GM21529 (cell line): ENCODE measurements around the gene SYNPR.

Experiments used
- ATAC-seq: cut with Tn5 transposase; IDR thresholded peaks from one replicate; pipeline ENCODE4 v1.9.1; 2021; ENCODE audit not compliant: unreplicated experiment

The SYNPR gene

GRCh38 chr3:63370094-63370493 lies 92.0 kb downstream of the SYNPR start:
- no peak for ATAC-seq

- no peak for ATAC-seq
Measured at GRCh38 chr3:63383040-63383439, 104.9 kb downstream of the SYNPR start.

GRCh38 chr3:63384382-63384781 lies 106.3 kb downstream of the SYNPR start:
- ATAC-seq = no peak

- ATAC-seq = no peak
Measured at GRCh38 chr3:63385629-63386028, 107.5 kb downstream of the SYNPR start.

GRCh38 chr3:63386568-63386967 lies 108.5 kb downstream of the SYNPR start:
- no peak for ATAC-seq

DNA sequence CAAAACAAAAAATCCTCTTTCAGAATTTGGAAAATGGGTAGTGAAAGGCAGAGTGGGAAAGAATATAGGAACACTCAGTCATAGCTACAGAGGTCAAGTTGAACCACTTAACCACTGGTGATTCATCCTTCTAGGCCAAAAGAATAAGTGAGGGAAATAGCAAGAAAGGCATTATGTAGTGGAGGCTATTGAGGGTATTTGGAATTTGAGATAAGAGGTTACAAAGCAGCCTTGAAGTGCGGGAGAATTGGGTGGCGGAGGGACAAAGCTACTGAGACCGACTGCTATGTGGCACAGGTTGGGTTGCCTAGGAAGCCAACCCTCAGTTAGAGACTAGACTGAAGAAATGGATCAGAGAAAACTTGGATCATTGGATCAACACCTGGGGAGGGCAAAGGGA lies 109.5 kb downstream of the SYNPR start:
- ATAC-seq = no peak

DNA sequence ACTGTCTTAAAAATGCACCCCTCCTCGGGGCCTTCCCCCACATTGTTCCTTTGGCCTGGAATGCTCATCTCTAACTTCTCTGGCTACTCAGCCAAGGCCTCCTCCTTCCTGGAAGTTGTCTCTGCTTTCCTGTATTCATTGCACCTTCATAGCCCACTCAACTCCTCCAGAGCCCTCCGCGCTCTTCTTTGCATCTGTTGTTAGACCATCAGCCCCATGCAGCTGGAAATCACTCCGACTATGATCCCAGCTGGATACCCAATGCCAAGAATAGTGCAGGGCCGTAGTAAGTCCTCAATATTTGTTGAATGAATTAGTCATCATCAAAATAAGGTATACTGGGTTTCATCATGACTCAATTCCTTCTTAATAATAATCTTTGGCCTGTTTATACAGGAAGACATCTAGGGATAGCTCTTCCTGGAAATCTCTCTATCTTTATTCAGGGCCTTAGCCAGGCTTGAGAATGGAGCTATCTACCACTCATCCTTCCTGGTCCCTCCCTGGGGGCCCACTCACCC lies 112.7 kb downstream of the SYNPR start:
- ATAC-seq = no peak

DNA sequence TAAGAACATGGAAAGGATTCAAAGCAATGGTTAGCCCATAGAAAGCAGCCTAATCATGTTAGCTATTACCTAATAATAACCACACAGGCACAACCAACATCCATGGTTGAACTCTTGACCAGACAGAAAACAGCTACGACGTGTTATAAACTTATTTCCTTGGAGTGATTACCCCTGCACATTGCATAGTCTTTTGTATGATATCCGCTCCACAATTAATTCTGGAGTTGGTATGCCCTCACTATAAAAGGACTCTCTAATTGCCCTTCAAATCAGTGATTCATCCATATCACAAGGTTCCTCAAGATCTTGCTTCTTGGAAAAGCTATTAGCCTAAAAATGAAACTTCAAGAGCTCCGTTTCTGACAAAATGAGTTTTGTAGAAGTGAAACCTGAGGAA lies 117.9 kb downstream of the SYNPR start:
- ATAC-seq = no peak

GRCh38 chr3:63400246-63400860 lies 122.2 kb downstream of the SYNPR start:
- no peak for ATAC-seq

DNA sequence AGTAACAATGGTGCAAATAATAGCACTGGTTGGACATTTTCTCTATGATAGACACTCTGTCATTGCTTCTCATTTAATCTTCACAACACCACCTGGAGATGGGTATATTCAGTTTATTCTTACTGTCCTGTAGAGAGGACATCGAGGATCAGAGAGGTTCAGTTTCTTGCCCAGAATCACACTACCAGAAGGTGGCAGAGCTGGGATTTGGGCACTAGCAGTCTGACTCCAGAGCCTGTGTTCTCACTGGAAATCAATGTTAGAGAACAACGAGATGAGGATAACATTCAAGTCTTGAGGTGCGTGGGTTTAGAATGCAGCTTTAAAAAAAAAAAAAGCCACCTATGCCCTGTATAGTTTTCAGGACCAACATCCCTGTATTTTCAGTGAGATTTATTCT lies 127.8 kb downstream of the SYNPR start:
- ATAC-seq = no peak

GRCh38 chr3:63413523-63413922 lies 135.4 kb downstream of the SYNPR start:
- ATAC-seq = no peak

DNA sequence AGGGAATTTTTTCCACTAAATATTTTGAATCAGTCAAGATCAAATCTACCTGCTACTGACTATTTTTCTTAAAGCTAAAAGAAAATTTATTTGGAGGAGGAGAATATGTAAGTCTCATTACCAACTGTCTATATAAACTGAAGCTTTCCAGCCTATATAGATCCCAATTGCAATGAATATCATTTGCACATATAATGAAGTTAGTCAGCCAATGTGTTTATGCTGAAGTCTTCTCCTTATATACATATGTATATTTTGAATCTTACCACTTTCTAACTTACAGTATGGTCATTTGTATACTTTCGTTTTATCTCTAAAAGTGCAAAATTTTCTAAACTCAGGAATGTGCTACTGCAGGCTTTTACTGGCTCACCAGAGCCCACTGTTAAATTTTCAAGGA lies 136.5 kb downstream of the SYNPR start:
- ATAC-seq = no peak

DNA sequence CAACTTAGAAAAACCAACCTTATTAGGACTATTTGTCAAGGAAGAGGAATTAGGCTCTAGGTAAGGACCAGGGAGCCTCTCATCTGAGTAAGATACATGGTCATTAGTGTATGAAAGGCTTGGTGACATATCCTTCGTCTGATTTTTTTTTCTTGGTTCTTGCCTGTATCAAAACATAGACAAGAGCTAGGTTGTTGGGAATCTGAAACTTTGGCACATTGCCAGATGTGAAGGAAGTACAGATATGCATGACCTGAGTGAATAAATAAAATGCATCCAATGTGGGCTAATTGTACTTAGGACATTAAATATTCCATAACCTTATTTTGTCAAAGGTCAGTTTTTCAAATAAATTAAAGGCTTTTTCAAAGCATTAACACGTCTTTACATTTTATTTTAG lies 151.8 kb downstream of the SYNPR start:
- ATAC-seq = no peak

- ATAC-seq = no peak
Measured at GRCh38 chr3:63430875-63431274, 152.8 kb downstream of the SYNPR start.

DNA sequence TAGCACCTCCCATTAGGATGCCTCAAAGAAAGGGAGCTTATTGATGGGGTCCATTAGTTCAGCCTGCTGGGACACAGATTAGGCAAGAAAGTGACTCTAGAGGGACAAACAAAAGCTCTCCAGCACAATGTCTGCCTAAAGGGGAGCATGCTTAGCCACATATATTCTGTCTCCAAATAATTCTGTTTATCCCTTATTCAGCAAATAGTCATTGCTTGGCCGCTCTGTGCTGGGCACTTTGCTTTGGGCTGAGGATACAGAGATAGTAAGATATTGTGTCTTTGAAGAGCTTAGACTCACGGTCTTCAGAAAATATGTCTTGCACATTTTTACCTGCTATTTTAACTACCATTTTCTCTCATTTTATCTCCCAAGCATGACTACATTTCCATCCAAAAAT lies 159.8 kb downstream of the SYNPR start:
- ATAC-seq = no peak

- no peak for ATAC-seq
Measured at GRCh38 chr3:63438826-63439371, 160.8 kb downstream of the SYNPR start.

GRCh38 chr3:63441262-63441661 lies 163.2 kb downstream of the SYNPR start:
- no peak for ATAC-seq

DNA sequence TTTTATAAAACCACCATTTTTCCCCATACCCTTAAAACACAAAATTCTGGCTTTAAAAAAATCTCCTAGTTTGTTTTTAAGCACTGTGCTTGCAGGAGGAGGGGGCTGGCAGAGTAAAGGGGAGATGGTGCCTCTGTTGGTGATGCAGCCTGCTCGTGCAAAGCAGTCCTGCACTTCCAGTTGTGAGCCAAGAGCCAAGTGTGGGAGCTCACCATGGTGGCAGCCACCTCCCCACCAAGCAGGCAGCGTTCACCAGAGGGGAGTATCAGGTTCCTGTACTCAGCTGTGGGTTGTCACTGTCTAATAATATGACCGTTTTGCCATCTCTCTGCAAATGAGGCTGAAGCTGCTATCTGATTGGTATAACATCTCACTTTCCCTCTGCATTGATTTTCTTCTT lies 164.8 kb downstream of the SYNPR start:
- no peak for ATAC-seq

DNA sequence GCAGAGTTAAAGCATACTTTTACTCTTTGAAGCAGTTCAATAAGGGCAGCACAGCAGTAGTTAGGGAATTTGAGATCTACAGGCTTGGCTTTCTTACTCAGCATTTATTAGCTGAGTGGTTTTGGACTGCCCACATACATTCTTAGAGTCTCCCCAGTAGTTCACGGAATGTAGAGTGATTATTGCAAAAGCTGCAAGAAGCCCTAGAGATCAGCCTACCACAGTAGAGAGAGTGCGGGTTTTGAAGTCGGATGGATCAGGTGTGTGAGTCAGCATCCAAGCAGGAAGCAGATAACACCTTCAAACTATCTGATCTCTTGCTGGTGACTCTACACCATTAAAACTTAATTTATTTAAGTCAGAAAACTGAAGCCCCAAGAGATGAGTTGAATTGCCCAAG lies 171.9 kb downstream of the SYNPR start:
- no peak for ATAC-seq

DNA sequence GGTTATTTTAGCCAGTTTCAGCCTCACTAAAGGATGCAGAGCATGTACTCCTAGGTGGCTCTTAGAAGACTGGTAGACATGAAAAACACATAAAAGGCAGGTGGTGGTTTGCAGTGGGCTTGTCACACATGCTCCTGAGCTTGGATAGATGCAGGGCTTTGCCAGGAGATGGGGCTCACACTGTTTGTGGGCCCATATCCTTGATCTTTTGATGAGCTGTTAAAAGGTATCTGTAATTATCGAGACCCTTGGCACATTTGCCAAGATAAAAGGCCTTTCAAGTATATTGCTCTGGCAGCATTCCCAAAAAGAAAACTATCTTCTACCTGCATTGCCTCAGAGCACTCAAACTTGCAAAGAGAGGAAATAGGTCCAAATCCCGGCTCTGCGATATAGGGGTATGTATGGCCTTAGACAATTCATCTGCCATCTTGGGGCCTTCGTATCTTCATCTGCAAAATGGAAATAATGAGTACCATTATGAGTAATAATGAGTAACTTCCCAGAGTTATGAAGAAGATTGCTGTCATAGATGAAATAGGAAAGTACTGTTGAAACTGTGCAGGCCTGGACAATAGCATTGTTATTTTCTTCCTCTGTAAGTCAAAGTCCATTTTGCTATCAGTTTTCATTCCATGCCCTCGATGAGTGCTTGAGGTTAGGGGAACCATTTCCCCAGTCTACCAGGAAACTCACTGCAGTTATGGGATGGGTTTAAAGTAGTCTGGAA lies 172.7 kb downstream of the SYNPR start:
- no peak for ATAC-seq

- ATAC-seq = no peak
Measured at GRCh38 chr3:63456901-63457300, 178.8 kb downstream of the SYNPR start.

GRCh38 chr3:63458405-63458804 lies 180.3 kb downstream of the SYNPR start:
- ATAC-seq = no peak
